Hematopoietic multipotent progenitor cell treated with erythropoietin and hydrocortisone succinate and interleukin-3 and kit ligand, for 8 days (in vitro differentiated cells): ENCODE measurements around the gene RSPO1.
"Not testable (repeated sequence)": the region's sequence is repeated elsewhere in the genome, so short reads cannot be mapped to it uniquely, and the experiment has no call there.

Source experiments
- DNase-seq: peaks from one replicate; pipeline ENCODE4 v3.0.0-alpha.2; 2015

Gene RSPO1

DNA sequence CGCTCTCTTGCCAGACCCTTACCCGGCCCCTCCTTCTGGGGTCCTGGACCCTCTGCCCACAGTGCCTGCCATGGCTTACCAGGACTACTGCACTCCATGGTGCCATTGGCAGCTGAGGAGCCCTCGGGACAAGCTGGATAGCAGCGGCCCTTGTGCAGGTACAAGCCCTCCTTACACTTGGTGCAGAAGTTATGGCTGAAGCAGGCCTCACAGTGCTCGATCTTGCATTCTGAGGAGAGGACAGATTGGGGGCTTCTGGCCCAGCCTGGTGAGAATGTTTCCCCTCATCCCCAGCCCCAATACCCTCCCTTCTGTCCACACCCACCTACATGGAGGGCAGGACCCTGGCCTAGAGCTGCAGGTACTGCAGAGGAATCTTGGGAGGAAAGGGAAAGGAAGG lies 20.6 kb downstream of the RSPO1 start:
- no peak for DNase-seq

DNA sequence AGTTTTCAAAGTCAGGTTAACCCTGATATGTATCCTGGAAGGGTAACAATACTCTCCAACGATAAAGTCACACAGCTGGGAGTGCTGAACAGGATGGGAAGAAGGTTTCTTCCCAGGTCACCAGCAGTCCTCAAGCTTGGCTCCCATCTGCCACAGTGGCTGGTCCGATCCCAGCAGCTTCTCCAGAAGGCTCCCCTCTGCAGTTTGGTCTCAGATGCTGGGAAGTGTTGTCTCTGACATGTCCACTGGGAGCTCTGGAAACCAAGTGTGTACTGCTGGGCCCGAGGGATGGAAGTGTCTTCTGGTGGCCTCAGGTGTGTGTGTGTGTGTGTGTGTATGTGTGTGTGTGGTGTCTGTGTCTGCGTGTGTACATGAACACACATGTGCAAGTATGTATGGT lies 22.5 kb downstream of the RSPO1 start:
- DNase-seq: no peak

GRCh38 chr1:37609994-37610393 lies 24.7 kb downstream of the RSPO1 start:
- DNase-seq: no peak

- no peak for DNase-seq
These were observed 25.7 kb downstream of the RSPO1 start for GRCh38 chr1:37609002-37609401.

DNA sequence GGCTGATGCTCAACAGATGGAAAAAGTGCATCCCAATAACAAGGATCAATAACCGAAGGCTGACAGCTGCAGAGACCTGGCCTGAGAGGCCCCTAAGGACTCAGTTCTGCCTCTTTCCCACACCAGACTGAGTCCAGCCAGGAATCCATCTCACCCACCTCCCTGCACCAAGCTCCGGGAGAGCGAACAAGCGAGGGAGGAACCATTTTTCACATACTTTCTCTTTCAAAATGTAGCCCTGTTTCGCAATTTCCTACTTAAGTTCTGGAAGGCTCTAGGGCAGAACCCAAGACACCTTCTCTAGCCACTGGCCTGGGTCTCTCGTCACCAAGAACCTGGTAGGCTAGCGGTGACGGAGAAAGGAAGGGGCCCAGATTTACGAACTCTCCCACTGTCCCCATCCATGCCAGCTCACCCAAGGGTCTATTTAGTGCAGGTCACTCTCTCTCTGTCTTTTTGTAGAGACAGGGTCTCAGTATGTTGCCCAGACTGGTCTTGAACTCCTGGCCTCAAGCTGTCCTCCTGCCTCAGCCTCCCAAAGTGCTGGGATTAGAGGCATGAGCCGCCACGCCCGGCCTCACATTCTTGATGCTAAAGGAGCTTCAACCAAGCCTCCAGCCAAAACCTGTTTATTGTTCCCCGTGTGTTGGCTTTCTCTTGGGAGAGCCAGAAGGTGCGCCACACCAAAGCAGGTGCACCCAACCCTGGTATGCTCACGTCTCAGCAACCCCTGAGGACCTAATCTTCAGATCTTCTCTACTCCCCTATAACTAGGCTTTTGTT lies 28.0 kb downstream of the RSPO1 start:
- DNase-seq: no peak

DNA sequence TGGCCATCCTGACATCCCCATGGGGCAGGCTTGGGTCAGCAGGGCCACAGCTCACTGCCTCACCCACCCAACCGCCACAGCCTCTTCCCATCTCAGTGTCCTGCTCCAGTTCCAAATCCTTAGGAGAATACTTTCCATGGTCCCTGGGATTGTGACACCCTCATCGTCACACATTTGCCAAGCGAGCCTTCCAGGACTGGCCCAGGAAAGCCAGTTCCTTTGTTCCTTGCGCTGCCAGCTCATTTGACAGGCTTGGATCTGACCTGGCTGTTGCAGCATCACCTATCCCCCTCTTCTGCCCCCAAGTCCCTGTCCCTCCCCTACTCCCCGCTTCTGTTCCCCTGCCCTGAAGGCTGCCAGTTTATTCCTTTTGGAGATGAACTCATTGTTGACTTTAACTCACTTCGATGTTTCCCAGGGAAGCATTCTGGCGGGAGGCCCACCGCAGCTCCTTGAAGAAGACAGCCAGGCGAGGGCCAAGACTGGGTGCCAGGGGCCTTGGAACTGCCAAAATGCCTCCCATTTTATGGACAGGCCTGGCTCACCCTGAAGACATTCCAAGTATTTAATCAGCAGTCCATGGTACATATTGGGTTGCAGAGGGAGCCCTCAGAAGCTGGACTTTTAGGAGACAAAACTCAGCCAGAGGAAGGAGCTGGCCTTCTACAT lies 28.8 kb downstream of the RSPO1 start:
- DNase-seq: no peak

DNA sequence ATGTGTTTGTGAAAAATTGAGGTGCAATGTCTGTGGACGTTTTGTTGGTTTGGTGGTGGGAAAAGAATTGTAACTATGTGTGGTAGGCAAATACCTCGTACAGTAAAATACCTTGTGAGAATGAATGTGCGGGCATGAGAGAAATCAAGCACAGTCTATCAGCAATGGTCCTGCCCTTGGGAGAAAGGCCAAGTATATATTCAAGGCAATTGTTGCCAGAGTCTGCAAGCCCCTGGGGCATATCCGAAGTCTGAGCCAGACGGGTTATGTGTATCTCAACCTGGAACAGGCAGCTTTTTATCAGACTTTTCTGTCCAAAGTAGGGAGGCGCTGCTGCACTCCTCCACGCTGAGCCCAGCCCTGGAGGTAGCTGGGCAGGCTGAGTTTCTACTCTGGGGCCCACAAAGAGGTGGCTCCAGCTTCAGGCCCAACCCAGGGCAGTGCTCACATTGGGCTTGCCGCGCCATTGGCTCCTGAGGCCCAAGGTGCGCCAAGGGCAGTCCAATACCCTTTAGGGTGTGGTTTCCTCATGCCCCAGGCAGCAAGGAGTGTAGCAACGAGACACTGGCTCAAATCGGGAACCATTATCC lies 29.5 kb downstream of the RSPO1 start:
- DNase-seq: no peak

- DNase-seq: peak; percentile 60
These were observed 31.7 kb downstream of the RSPO1 start for GRCh38 chr1:37602750-37603694.

- no peak for DNase-seq
These were observed 33.3 kb downstream of the RSPO1 start for GRCh38 chr1:37601441-37601840.

DNA sequence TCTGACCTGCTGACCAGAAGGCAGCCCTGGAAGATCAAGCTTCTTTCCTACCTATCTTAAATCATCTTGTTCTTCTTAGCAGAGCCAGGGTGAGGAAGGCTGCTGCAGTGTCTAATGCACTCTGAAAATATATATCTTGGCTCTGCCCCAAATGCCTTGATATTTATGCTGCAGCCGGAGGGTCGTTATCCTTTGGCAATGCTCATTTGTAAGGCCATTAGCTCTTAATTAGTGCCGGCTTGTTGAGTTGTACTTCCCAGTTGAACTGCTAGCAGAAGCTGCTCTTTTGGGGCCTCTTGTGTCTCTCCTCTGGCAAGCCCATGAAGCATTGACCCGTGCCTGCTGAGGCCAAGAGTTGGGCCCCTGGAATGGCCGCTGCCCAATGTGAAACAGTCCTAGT lies 34.8 kb downstream of the RSPO1 start:
- DNase-seq: no peak

GRCh38 chr1:37596182-37596667 lies 38.5 kb downstream of the RSPO1 start:
- DNase-seq: no peak

DNA sequence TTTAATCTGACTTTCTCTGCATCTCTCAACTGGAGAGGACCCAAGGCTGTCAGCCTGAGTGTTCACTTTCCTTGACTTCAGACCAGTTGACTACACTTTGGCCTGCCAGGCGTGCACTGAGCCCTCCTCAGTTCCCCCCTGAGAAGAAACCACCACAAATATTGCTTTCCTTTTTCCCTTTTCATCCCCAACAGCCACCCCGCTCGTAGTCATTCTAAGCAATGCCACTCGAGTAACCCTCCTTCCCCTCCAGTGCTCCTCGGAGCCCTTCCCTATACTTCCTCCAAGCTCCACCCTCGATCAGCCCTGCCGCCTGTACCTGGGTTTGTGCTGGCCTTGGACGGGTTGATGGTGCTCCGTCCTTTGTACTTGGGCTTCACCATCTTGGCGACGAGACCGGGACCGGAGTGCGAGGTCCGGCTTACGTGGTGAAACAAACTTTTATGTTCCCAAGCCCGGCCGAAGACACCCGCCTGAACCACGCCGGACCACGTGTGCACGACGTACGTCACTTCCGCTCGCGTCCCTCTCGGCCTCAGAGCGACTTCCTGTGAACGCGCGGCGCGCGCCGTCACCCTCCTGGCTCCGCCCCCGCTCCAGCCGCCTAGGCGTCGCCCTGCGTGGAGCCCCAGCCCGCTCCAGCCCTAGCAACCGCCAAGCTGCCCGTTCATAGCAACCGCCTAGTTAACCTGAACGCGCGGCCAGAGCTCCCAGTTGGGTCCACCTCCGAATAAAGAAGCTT lies 39.1 kb downstream of the RSPO1 start, which contains the start of gene GNL2:
Gene GNL2 (minus strand): TSS at position 498 of the 742 bp plus-strand sequence. CDS start 115 bp downstream, at position 383.
- DNase-seq: peak; percentile 95

GRCh38 chr1:37593726-37594125 lies 41.0 kb downstream of the RSPO1 start:
- no peak for DNase-seq

- DNase-seq: no peak
These were observed 45.8 kb downstream of the RSPO1 start for GRCh38 chr1:37588939-37589338.

DNA sequence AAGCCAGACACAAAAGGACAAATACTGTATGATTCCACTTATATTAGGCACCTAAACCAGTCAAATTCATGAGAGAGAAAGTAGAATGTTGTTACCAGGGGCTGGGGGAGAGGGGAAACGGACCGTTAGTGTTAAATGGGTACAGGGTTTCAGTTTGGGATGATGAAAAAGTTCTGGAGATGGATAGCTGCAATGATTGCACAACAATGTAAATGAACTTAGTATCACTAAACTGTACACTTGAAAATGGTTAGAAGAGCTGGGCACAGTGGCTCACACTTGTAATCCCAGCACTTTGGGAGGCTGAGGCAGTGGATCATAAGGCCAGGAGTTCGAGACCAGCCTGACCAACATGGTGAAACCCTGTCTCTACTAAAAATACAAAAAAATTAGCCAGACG lies 50.1 kb downstream of the RSPO1 start:
- DNase-seq: not testable (repeated sequence)

- DNase-seq: no peak
These were observed 59.0 kb downstream of the RSPO1 start for GRCh38 chr1:37575692-37576091.

DNA sequence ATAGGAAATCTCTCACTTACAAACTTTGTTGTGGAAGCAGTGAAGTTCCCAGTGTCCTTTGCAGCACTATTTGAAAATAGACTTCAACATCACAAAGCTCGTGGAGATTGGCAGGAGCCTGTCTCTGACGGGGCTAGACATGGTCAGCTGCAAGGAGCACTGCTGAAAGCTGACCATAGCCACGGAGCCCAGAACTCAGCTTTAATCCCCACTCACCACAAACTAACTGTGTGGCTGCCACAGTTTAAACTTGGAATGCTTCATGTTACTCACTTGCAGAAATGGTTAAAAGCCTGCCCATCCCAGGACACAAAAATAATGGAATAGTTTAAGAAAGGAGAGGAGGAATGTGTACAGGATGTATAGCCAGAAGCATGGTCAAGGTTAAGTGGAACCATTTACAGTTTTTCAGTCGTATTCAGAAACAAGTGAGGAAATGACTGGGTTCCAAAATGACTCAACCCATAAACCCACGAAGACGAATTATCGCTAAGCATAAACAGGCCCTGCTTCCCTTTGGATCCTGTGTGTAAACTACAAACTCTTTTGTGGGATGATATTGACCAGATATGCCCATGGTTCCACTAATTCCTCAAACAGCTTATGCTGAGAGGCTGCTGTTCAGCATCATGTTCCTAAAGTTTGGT lies 59.7 kb downstream of the RSPO1 start:
- DNase-seq: no peak

GRCh38 chr1:37570528-37571334 lies 64.0 kb downstream of the RSPO1 start:
- no peak for DNase-seq

DNA sequence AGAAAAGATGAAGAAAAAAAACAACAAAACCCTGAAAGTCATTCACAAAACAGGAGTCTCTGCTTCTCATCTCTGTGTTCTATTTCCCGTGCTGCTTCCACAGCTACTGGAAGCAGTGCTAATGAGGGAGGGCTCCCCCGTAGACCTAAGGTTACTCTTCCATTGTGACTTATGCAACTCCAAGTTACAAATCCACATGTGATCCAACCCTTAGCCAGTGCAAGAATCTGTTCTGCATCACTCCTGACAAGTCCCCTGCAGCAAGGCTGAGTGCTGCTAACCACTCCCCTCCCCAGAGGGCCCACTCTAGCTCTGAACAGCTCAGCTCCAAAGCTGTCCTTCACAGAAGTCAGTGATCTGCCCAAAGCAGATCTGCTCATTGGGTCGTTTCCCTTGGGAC lies 67.7 kb downstream of the RSPO1 start:
- DNase-seq: no peak

- no peak for DNase-seq
These were observed 69.8 kb downstream of the RSPO1 start for GRCh38 chr1:37564892-37565291.

DNA sequence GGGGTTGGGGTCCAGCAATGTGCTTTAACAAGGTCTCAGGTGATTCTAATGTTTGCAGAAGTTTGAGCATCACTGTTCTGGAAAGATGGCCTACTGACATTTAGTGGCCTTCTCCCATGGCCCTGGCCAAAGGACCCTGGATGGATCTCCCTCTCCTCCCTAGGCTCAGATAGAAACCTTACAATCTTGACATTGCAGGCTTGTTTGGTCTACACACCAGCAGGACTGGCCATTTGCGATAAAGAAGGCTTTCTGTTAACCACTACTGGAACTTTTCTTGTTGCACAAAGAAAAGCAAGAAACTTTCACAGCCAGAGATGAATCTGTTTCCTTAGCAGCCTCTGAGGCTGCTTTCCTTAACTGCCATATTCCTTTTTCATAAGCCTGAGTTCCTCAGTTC lies 71.7 kb downstream of the RSPO1 start:
- DNase-seq: peak; percentile 36
